Retina (tissue), 1 donor: ENCODE measurements around the gene SMCR8.
A peak's percentile ranks its signal among the peaks of the same experiment; 100 is the strongest.
"Not testable (repeated sequence)": the region's sequence is repeated elsewhere in the genome, so short reads cannot be mapped to it uniquely, and the experiment has no call there.

Experiments used
- DNase-seq: peaks from one replicate; pipeline ENCODE4 v3.0.0-alpha.2; 2016

Gene SMCR8

GRCh38 chr17:18314731-18315561 is at the start of gene SMCR8, which contains the start of gene TOP3A:
TSS of gene SMCR8 (plus strand) at chr17:18315293. CDS start at chr17:18315790, 497 bp downstream.
TSS of gene TOP3A (minus strand) at chr17:18314994. CDS start at chr17:18314778, 216 bp downstream.
- DNase-seq: peak; percentile 97

DNA sequence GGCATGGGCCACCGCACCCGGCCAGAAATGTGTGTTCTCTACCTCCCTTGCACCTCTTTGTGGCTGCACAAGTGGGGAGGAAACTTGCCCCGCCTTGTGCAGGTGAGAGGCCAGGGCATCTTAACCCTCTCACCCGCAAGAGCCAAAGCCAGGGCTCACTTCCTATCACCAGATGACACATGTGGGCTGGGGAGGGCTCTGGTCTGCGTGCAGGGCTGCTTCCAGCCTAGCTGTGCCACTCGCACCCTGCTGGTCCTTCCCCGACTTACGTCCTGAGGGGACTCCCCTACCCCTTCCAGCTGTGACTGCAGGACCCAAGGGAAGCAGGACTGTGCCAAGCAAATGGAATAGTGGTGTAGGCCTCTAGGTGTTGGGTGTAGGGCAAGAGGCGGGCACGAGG is 47.7 kb upstream of the SMCR8 start:
- no peak for DNase-seq

DNA sequence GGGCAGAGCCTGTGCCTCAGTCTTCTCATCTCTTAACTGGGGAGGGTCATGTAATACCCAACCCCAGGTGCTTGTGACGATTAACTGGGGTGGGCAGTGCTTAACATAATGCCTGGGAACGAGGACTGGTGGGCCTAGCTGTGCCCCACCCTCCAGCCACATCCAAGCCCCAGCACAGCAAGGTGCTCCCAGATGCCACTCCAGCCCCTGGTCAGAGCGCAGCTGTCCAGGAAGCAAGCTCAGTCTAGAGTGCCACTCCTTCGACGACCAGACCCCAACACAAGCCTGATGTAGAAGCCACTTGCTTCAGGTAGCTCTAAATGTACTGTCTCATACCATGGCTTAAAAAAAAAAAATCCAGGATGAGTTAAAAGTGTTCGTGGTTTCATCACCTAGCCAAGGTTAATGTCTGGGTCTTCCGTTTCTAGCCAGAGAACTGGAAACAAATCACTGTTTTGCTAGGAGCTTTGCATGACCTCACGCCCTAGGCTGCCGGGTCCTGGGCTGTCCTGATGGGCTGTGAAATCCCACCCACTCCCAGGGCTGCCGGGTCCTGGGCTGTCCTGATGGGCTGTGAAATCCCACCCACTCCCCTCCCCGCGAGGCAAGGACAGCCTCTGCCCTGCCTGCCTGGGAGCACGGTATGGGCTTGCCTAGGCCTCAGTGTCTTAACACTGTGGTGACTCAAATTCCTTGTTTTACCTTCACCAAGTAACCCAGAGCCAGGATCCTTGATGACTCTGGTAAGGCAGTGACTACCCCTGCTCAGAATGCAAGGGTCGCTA is 47.0 kb upstream of the SMCR8 start:
- no peak for DNase-seq

DNA sequence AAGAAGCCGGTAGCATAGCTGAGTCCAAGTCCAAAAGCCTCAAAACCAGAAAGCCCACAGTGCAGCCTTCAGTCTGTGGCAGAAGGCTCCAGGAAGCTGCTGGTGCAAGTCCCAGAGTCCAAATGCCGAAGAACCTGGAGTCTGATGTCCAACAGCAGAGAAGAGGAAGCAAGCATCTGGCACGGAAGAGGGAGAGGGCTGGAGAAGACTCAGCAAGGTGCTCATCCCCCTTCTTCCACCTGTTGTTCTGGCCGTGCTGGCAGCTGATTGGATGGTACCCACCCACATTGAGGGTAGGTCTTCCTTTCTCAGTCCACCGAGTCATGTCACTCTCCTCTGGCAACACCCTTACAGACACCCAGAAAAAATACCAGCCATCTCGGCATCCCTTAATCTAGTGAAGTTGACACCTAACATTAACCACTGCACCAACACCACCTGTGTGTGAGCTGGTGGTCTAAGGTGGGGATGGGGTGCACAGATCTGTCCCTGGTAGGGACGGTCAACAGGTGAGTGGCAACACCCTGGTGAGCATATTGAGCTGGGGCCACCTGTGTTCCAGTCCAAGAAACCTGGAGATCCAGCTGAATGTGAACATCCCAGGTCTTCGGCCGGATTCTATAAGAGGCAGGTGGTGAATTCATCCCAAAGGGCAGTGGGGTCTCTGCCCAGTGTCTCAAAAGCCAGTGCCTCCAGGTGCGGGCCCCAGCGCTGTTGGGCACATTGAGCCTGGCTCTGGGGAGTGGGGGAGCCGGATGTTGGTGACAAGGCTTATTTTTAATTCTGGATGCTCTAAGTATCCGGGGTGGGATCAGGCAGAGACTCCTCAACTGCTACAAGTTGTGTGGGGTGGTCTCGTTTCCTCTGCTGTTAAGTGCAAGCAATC is 44.8 kb upstream of the SMCR8 start:
- no peak for DNase-seq

GRCh38 chr17:18277076-18277475 is 38.0 kb upstream of the SMCR8 start:
- no peak for DNase-seq

- DNase-seq: no peak
These were observed 36.2 kb upstream of the SMCR8 start for GRCh38 chr17:18278867-18279266.

GRCh38 chr17:18280249-18280648 is 34.8 kb upstream of the SMCR8 start:
- DNase-seq: no peak

DNA sequence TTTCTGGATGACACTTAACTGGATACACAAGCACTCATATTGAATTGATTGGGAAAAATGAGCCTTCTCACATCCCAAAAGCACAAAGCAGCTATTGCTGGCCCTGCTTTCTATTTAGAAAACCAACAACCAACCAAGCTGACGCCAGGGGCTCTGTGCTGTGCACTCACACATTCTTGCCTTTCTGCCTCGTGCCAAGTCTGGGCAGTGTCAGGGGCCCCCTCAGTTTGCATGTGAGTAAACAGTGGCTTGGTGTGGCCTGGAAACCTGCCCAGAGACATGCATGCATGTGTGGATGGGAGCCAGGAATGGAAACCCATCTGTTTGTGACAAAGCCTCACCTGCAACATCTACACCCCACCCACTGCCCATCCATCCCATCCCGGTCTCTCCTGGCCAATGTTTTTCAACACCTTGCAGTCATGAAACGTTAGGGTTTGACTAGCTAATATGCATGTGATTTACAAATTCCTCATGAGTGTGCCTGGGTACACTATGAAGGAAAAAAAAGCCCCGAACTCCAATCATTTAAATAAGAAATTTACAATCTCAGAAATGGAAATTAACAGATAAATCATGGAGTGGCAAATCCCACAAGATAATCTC is 34.2 kb upstream of the SMCR8 start:
- DNase-seq: no peak

GRCh38 chr17:18281788-18282187 is 33.3 kb upstream of the SMCR8 start:
- DNase-seq: no peak

GRCh38 chr17:18285296-18285695 is 29.8 kb upstream of the SMCR8 start:
- DNase-seq: no peak

- no peak for DNase-seq
These were observed 23.2 kb upstream of the SMCR8 start for GRCh38 chr17:18291718-18292540.

DNA sequence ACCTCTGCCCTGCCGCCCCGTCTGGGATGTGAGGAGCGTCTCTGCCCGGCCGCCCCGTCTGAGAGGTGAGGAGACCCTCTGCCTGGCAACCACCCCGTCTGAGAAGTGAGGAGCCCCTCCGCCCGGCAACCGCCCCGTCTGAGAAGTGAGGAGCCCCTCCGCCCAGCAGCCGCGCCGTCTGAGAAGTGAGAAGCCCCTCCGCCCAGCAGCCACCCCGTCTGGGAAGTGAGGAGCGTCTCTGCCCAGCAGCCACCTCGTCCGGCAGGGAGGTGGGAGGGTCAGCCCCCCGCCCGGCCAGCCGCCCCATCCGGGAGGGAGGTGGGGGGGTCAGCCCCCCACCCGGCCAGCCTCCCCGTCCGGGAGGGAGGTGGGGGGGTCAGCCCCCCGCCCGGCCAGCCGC is 17.0 kb upstream of the SMCR8 start:
- DNase-seq: not testable (repeated sequence)

- DNase-seq: no peak
These were observed 14.2 kb upstream of the SMCR8 start for GRCh38 chr17:18300725-18301480.

DNA sequence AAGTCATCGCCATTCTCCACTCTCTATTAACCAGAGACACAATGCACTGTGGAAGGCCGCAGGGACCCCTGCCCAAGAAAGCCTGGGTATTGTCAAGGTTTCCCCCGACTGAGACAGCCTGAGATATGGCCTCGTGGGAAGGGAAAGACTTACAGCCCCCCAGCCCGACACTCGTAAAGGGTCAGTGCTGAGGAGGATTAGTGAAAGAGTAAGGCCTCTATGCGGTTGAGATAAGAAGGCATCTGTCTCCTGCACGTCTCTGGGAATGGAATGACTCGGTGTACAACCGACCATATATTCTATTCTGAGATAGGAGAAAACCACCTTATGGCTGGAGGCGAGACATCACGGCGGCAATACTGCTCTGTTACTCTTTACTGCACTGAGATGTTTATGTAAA is 11.9 kb upstream of the SMCR8 start:
- not testable (repeated sequence) for DNase-seq

DNA sequence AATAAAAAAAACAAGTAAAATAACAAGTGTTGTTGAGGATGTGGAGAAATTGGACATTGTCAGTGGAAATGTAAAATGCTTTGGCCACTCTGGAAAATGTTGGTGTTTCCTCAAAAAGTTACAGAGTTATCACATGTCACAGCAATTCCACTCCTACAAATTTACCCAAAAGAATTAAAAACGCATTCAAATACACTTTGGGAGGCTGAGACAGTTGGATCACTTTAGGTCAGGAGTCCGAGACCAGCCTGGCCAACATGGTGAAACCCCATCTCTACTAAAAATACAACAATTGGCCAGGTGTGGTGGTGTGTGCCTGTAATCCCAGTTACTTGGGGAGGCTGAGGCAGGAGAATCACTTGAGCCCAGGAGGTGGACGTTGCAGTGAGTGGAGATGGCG is 5.9 kb upstream of the SMCR8 start:
- no peak for DNase-seq

DNA sequence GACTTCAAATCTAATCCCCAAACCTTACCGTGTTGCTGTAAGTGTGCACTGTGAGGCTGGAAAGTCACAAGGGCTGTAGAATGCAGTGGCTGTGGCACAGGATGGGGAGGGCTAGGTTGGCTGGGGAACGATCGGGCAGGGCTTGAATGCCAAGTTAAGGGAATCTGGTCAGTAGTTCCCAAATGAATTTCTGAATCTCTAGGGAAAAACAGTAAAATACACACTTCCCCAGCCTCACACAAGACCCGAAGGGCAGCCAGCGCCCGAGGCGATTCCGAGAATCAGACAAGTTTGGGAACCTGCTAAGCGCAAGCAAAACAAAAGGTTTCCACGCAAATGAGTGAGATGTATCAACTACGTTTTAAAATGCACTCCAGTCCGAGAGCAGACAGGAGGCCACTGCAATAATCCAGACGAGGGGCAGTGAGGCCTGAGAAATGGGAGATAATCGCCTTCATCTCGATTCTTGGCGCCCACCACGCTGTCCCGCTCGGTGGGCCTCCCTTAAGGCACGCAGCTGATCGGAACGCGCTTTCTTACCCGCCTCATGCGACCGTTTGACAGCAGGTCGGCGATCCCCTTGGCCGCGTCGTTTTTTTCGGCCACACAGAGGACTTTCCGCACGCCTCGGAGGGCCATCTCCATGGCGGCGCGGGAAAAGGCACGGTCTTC is 898 bp upstream of the SMCR8 start:
- DNase-seq: no peak

GRCh38 chr17:18315562-18315922 is 449 bp downstream of the SMCR8 start:
- DNase-seq: no peak

- no peak for DNase-seq
These were observed 868 bp downstream of the SMCR8 start for GRCh38 chr17:18315961-18316360.

GRCh38 chr17:18318117-18318516 is 3.0 kb downstream of the SMCR8 start:
- DNase-seq: no peak

- DNase-seq: no peak
These were observed 3.8 kb downstream of the SMCR8 start for GRCh38 chr17:18318771-18319450.
